Subcutaneous adipose tissue (tissue), 4 donors: ENCODE measurements around the gene ODR4. TPM values are rescaled to one million over a fixed set of nuclear protein-coding genes. Genes with fewer than 3 reads are reported as not detected.

ENCODE experiments used
- CTCF ChIP-seq: fragments of 450-650 bp; IDR thresholded peaks from one replicate; pipeline ENCODE4 v1.5.1; 2016; ENCODE audit warnings: low read depth, mild to moderate bottlenecking, control low read depth, antibody characterized with exemption, moderate library complexity
- total RNA-seq, 4 donors: library from RNA; depleted of rRNA; stranded (reverse); fragments of >200 nt; gene quantifications; one replicate each; pipeline ENCODE4 v1.1.0, GENCODE V29; 2016

ODR4 gene
- total RNA-seq, 4 donors from 2014 or later, result 22.0 to 31.1 (median 23.7) TPM

GRCh38 chr1:186429017-186429416, 53.4 kb downstream of the ODR4 start:
- no peak for TF ChIP-seq CTCF

GRCh38 chr1:186435336-186435735, 59.7 kb downstream of the ODR4 start:
- no peak for TF ChIP-seq CTCF

- no peak for TF ChIP-seq CTCF
Observed at GRCh38 chr1:186438567-186438966, 62.9 kb downstream of the ODR4 start.

GRCh38 chr1:186440584-186440983, 64.9 kb downstream of the ODR4 start:
- TF ChIP-seq CTCF, result no peak

GRCh38 chr1:186442651-186443375, 67.2 kb downstream of the ODR4 start:
- no peak for TF ChIP-seq CTCF

- no peak for TF ChIP-seq CTCF
Observed at GRCh38 chr1:186443638-186444037, 68.0 kb downstream of the ODR4 start.

- no peak for TF ChIP-seq CTCF
Observed at GRCh38 chr1:186446152-186446551, 70.5 kb downstream of the ODR4 start.
